WERI-Rb-1 (cell line): ENCODE results near the gene ZFAND6.
A peak's percentile ranks its signal among the peaks of the same experiment; 100 is the strongest.

ENCODE experiments used
- DNase-seq: peaks from one replicate; pipeline ENCODE4 v3.0.0-alpha.2; 2020
- H3K27ac ChIP-seq: fragments of 250-450 bp; sonication (Bioruptor Pico); 2 replicates; pipeline ENCODE4 v1.5.1; 2020; ENCODE audit warnings: mild to moderate bottlenecking, moderate library complexity
- H3K27me3 ChIP-seq: fragments of 250-450 bp; sonication (Bioruptor Pico); 2 replicates; pipeline ENCODE4 v1.5.1; 2021; ENCODE audit warnings: mild to moderate bottlenecking, low read depth, moderate library complexity; ENCODE audit not compliant: insufficient read depth, severe bottlenecking
- H3K36me3 ChIP-seq: fragments of 250-450 bp; sonication (Bioruptor Pico); 2 replicates; pipeline ENCODE4 v1.5.1; 2020; ENCODE audit warnings: mild to moderate bottlenecking, moderate library complexity
- H3K4me3 ChIP-seq: 2 replicates; pipeline ENCODE4 v1.5.1; 2011; ENCODE audit warnings: low read depth, mild to moderate bottlenecking, control low read depth, low read length
- H3K9me3 ChIP-seq: fragments of 250-450 bp; sonication (Bioruptor Pico); 2 replicates; pipeline ENCODE4 v1.5.1; 2021; ENCODE audit warnings: mild to moderate bottlenecking, moderate library complexity; ENCODE audit not compliant: severe bottlenecking
- TF ChIP-seq, protein P1 (sequence below): IDR thresholded peaks from 2 replicates; pipeline ENCODE4 v1.5.1; 2011; ENCODE audit warnings: low read depth, mild to moderate bottlenecking, control low read depth, inconsistent platforms, low read length

The ZFAND6 gene

GRCh38 chr15:80159301-80159700 lies 99.8 kb downstream of the ZFAND6 start:
- Histone ChIP-seq H3K9me3 (no peaks in the 10 kb centered on the region), H3K27ac (no peak overlapping the region), H3K27me3 (no peaks in the 10 kb centered on the region), H3K4me3 (no peak overlapping the region), H3K36me3 (no peaks in the 10 kb centered on the region)
- TF ChIP-seq, protein P1, sequence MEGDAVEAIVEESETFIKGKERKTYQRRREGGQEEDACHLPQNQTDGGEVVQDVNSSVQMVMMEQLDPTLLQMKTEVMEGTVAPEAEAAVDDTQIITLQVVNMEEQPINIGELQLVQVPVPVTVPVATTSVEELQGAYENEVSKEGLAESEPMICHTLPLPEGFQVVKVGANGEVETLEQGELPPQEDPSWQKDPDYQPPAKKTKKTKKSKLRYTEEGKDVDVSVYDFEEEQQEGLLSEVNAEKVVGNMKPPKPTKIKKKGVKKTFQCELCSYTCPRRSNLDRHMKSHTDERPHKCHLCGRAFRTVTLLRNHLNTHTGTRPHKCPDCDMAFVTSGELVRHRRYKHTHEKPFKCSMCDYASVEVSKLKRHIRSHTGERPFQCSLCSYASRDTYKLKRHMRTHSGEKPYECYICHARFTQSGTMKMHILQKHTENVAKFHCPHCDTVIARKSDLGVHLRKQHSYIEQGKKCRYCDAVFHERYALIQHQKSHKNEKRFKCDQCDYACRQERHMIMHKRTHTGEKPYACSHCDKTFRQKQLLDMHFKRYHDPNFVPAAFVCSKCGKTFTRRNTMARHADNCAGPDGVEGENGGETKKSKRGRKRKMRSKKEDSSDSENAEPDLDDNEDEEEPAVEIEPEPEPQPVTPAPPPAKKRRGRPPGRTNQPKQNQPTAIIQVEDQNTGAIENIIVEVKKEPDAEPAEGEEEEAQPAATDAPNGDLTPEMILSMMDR, result no peak
- DNase-seq, result no peak

GRCh38 chr15:80159811-80160569 lies 100.5 kb downstream of the ZFAND6 start:
- TF ChIP-seq, protein P1, result no peak
- H3K9me3 ChIP-seq, result no peaks in the 10 kb centered on the region
- H3K27ac ChIP-seq, result no peak overlapping the region
- H3K36me3 ChIP-seq, result no peaks in the 10 kb centered on the region
- H3K27me3 ChIP-seq, result no peaks in the 10 kb centered on the region
- H3K4me3 ChIP-seq, result no peak overlapping the region
- DNase-seq, result no peak

- DNase-seq, result no peak
- H3K9me3 ChIP-seq, result no peaks in the 10 kb centered on the region
- H3K27me3 ChIP-seq, result no peaks in the 10 kb centered on the region
- no peak overlapping the region for H3K4me3 ChIP-seq
- TF ChIP-seq, protein P1, result no peak
- no peaks in the 10 kb centered on the region for H3K36me3 ChIP-seq
- H3K27ac ChIP-seq, result no peak overlapping the region
These were observed 101.2 kb downstream of the ZFAND6 start for GRCh38 chr15:80160570-80161156.

DNA sequence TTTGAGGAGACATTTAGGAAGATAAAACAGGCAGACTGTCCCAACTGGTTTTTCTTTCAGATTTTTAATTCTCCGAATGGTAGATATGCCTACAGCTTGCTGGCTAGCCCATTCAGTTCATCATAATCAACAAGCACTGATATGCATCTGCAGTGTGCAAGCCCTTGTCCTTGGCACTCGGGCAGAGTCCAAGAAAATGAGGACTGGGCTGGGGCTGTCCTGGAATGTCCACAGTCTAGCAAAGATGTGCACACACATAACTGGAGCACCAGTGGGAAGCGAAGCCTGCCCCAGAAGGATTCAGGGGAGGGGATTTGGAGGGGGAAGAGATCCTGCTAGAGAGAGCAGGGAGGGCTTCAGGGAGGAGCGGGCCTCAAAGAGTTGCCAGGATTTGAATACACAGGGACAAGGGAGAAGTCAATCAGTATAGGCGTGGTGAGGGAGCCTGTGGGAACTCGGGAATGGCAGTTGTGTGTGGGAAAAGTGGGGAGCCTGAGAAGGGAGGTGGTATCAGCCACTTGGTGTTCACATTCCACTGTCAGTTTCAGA lies 102.1 kb downstream of the ZFAND6 start:
- Histone ChIP-seq H3K9me3 (no peaks in the 10 kb centered on the region), H3K27ac (no peak overlapping the region), H3K27me3 (no peaks in the 10 kb centered on the region), H3K36me3 (no peaks in the 10 kb centered on the region), H3K4me3 (no peak overlapping the region)
- no peak for DNase-seq
- TF ChIP-seq, protein P1, result no peak

DNA sequence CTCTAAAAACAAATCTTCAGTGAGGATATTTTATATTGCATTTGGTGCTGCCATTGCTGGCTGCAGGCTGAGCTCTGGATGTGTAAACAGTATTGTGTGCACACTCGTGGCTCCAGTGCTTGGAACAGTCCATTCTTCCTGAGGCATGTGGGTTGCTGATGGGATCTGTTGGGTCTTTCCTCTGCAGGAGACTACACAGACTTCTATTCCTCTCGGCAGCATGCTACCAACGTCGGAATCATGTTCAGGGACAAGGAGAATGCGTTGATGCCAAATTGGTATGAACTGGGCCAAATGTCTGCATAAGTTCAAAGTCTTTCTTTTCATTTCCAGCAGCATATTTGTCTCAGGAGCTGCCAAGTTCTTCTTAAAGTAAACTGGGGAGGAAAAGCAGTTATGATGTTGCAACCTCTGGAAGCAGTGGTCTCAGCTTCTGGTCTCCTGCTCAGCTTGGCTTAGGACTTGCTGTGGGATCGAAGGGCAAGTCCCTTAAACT lies 102.6 kb downstream of the ZFAND6 start:
- no peak overlapping the region; the same call in 1 of the 2 replicates for H3K27ac ChIP-seq
- TF ChIP-seq, protein P1, result no peak
- DNase-seq, result peak; percentile 20
- no peaks in the 10 kb centered on the region for H3K9me3 ChIP-seq
- no peaks in the 10 kb centered on the region for H3K27me3 ChIP-seq
- H3K36me3 ChIP-seq, result no peaks in the 10 kb centered on the region
- H3K4me3 ChIP-seq, result no peak overlapping the region
